Stimulated activated naive CD8-positive, alpha-beta T cell treated with anti-CD3 and anti-CD28 coated beads, Interleukin-15, amount 100 ng/mL, for 72 hours (primary cell): ENCODE data around the gene SNX22.

Experiments
- ATAC-seq: fragments of 150-1000 bp; cut with Tn5 transposase; 2 replicates; pipeline ENCODE4 v1.10.0; 2021; ENCODE audit warnings: mild to moderate bottlenecking, moderate library complexity
- DNase-seq, 2 donors: peaks; one replicate each; pipeline ENCODE4 v3.0.0; 2021 to 2022
- H3K27ac Mint-ChIP-seq, 2 donors: one replicate each; pipeline ENCODE4 v1.8.0; 2022; ENCODE audit warnings: mild to moderate bottlenecking in 2 of 2, mixed read lengths in 2 of 2, moderate library complexity in 2 of 2
- H3K27me3 Mint-ChIP-seq: one replicate; pipeline ENCODE4 v1.8.0; 2022; ENCODE audit warnings: mixed read lengths
- H3K4me1 Mint-ChIP-seq: one replicate; pipeline ENCODE4 v1.8.0; 2022; ENCODE audit warnings: mild to moderate bottlenecking, mixed read lengths
- H3K4me3 Mint-ChIP-seq, 2 donors: one replicate each; pipeline ENCODE4 v1.8.0; 2022; ENCODE audit warnings: mild to moderate bottlenecking in 2 of 2, mixed read lengths in 2 of 2, moderate library complexity in 1 of 2
- H3K9me3 Mint-ChIP-seq, 2 donors: one replicate each; pipeline ENCODE4 v1.8.0; 2022; ENCODE audit warnings: mixed read lengths in 2 of 2

The SNX22 gene

GRCh38 chr15:64125978-64126377 is 25.6 kb upstream of the SNX22 start:
- no peak for DNase-seq
- Mint-ChIP-seq H3K27me3 (no peaks in the 10 kb centered on the region), H3K27ac (no peak overlapping the region)

GRCh38 chr15:64127521-64128270 is 23.8 kb upstream of the SNX22 start:
- H3K27me3 Mint-ChIP-seq = no peaks in the 10 kb centered on the region
- no peaks in the 10 kb centered on the region for H3K4me1 Mint-ChIP-seq
- DNase-seq = no peak
- H3K27ac Mint-ChIP-seq = peak overlapping the region in 1 of 2 donors; percentile 62
- no peak for ATAC-seq
- H3K4me3 Mint-ChIP-seq = no peak overlapping the region
- H3K9me3 Mint-ChIP-seq = no peaks in the 10 kb centered on the region

More at GRCh38 chr15:64125978-64126377, 25.6 kb upstream of the SNX22 start:
- no peak for ATAC-seq
- Mint-ChIP-seq H3K4me3 (no peak overlapping the region), H3K9me3 (no peaks in the 10 kb centered on the region), H3K4me1 (no peaks in the 10 kb centered on the region)

- H3K9me3 Mint-ChIP-seq = no peaks in the 10 kb centered on the region
- no peaks in the 10 kb centered on the region for H3K4me1 Mint-ChIP-seq
- no peaks in the 10 kb centered on the region for H3K27me3 Mint-ChIP-seq
- no peak for ATAC-seq
- no peak overlapping the region for H3K27ac Mint-ChIP-seq
- no peak overlapping the region for H3K4me3 Mint-ChIP-seq
- DNase-seq = no peak
Observed at GRCh38 chr15:64130159-64130558, 21.4 kb upstream of the SNX22 start.

GRCh38 chr15:64131547-64131946 is 20.0 kb upstream of the SNX22 start:
- Mint-ChIP-seq H3K9me3 (no peaks in the 10 kb centered on the region), H3K4me1 (no peaks in the 10 kb centered on the region), H3K27me3 (no peaks in the 10 kb centered on the region), H3K27ac (peak overlapping the region in 1 of 2 donors; percentile 75), H3K4me3 (no peak overlapping the region)
- ATAC-seq = no peak
- no peak for DNase-seq

GRCh38 chr15:64132217-64132616 is 19.3 kb upstream of the SNX22 start:
- H3K4me3 Mint-ChIP-seq = no peak overlapping the region
- no peak for DNase-seq
- no peak for ATAC-seq
- peak overlapping the region in 1 of 2 donors; percentile 88 for H3K27ac Mint-ChIP-seq
- no peaks in the 10 kb centered on the region for H3K4me1 Mint-ChIP-seq
- H3K9me3 Mint-ChIP-seq = no peaks in the 10 kb centered on the region
- no peaks in the 10 kb centered on the region for H3K27me3 Mint-ChIP-seq

GRCh38 chr15:64133623-64134344 is 17.7 kb upstream of the SNX22 start:
- no peak overlapping the region for H3K27ac Mint-ChIP-seq
- no peaks in the 10 kb centered on the region for H3K4me1 Mint-ChIP-seq
- no peak for ATAC-seq
- no peak overlapping the region for H3K4me3 Mint-ChIP-seq
- no peak for DNase-seq
- H3K27me3 Mint-ChIP-seq = no peaks in the 10 kb centered on the region
- no peaks in the 10 kb centered on the region for H3K9me3 Mint-ChIP-seq

- Mint-ChIP-seq H3K27me3 (no peaks in the 10 kb centered on the region), H3K9me3 (no peaks in the 10 kb centered on the region), H3K4me1 (no peaks in the 10 kb centered on the region), H3K4me3 (no peak overlapping the region), H3K27ac (peak overlapping the region in 1 of 2 donors; percentile 67)
- ATAC-seq (no peak), DNase-seq (no peak)
Observed at GRCh38 chr15:64134345-64134829, 17.1 kb upstream of the SNX22 start.

- DNase-seq (no peak), ATAC-seq (no peak)
- Mint-ChIP-seq H3K27me3 (no peaks in the 10 kb centered on the region), H3K4me3 (no peak overlapping the region), H3K4me1 (peaks cover under 1% of the 10 kb centered on the region), H3K9me3 (no peaks in the 10 kb centered on the region), H3K27ac (peak overlapping the region in 1 of 2 donors; percentile 22)
Observed at GRCh38 chr15:64136347-64136746, 15.2 kb upstream of the SNX22 start.

GRCh38 chr15:64137226-64137833 is 14.2 kb upstream of the SNX22 start:
- DNase-seq = no peak
- H3K9me3 Mint-ChIP-seq = no peaks in the 10 kb centered on the region
- no peak for ATAC-seq
- H3K27ac Mint-ChIP-seq = no peak overlapping the region
- H3K27me3 Mint-ChIP-seq = no peaks in the 10 kb centered on the region
- peaks cover 5% of the 10 kb centered on the region for H3K4me1 Mint-ChIP-seq
- no peak overlapping the region for H3K4me3 Mint-ChIP-seq

- Mint-ChIP-seq H3K27ac (peak overlapping the region in 1 of 2 donors; percentile 46), H3K4me3 (no peak overlapping the region), H3K27me3 (no peaks in the 10 kb centered on the region), H3K4me1 (peaks cover 5% of the 10 kb centered on the region), H3K9me3 (no peaks in the 10 kb centered on the region)
- no peak for DNase-seq
- ATAC-seq = no peak
Observed at GRCh38 chr15:64138331-64138941, 13.1 kb upstream of the SNX22 start.

GRCh38 chr15:64141798-64142512 is 9.6 kb upstream of the SNX22 start:
- Mint-ChIP-seq H3K9me3 (no peaks in the 10 kb centered on the region), H3K4me1 (peaks cover 5% of the 10 kb centered on the region), H3K4me3 (no peak overlapping the region), H3K27ac (peak overlapping the region; percentile 42 to 66), H3K27me3 (no peaks in the 10 kb centered on the region)
- no peak for DNase-seq
- ATAC-seq = no peak

- H3K4me1 Mint-ChIP-seq = peaks cover 5% of the 10 kb centered on the region
- no peak overlapping the region for H3K27ac Mint-ChIP-seq
- H3K9me3 Mint-ChIP-seq = no peaks in the 10 kb centered on the region
- no peak for DNase-seq
- no peak overlapping the region for H3K4me3 Mint-ChIP-seq
- H3K27me3 Mint-ChIP-seq = no peaks in the 10 kb centered on the region
- no peak for ATAC-seq
Observed at GRCh38 chr15:64143276-64143675, 8.3 kb upstream of the SNX22 start.

GRCh38 chr15:64144192-64144564 is 7.4 kb upstream of the SNX22 start:
- H3K4me1 Mint-ChIP-seq = peaks cover 5% of the 10 kb centered on the region
- DNase-seq (no peak), ATAC-seq (no peak)
- no peaks in the 10 kb centered on the region for H3K9me3 Mint-ChIP-seq
- no peak overlapping the region for H3K27ac Mint-ChIP-seq
- H3K27me3 Mint-ChIP-seq = no peaks in the 10 kb centered on the region
- H3K4me3 Mint-ChIP-seq = no peak overlapping the region

GRCh38 chr15:64144565-64145281 is 6.8 kb upstream of the SNX22 start:
- Mint-ChIP-seq H3K4me3 (no peak overlapping the region), H3K27me3 (no peaks in the 10 kb centered on the region), H3K4me1 (peaks cover 10% of the 10 kb centered on the region), H3K9me3 (no peaks in the 10 kb centered on the region), H3K27ac (no peak overlapping the region)
- DNase-seq (no peak), ATAC-seq (no peak)

GRCh38 chr15:64146041-64146440 is 5.5 kb upstream of the SNX22 start:
- Mint-ChIP-seq H3K4me1 (peaks cover 23% of the 10 kb centered on the region), H3K27ac (no peak overlapping the region), H3K27me3 (peaks cover 5% of the 10 kb centered on the region), H3K9me3 (no peaks in the 10 kb centered on the region), H3K4me3 (no peak overlapping the region)
- no peak for ATAC-seq
- DNase-seq = no peak
